ENCODE data around the gene SNCG. TPM values are rescaled to one million over a fixed set of nuclear protein-coding genes. Genes with fewer than 3 reads are reported as not detected.

SNCG gene
- total and polyA plus RNA-seq, 2 of the 8 experiments (the other 6 are each of a cell fraction or from before 2014, with no cell fraction given) = 4.4 to 12.2 TPM

- Histone ChIP-seq H4K8ac (ENCODE audit: extremely low read depth, insufficient read depth, low read length) (no peak overlapping the region), H2AFZ (ENCODE audit: low read length) (no peak overlapping the region), H3K9ac (replicated peaks in 1 of 4; ENCODE audit: extremely low read depth in 1 of 4, low read depth in 3 of 4, low read length in 3 of 4) (no peak overlapping the region), H4K20me1 (replicated peaks in 1 of 2; ENCODE audit: control insufficient read depth in 1 of 2, insufficient read depth in 2 of 2, low read length in 2 of 2) (no peaks in the 10 kb centered on the region), H2BK5ac (ENCODE audit: low read depth, low read length) (no peak overlapping the region), H2BK15ac (ENCODE audit: low read length) (0 out of 2 replicates have a peak overlapping the region, but pooled peaks have one; percentile 8), H4K91ac (replicated peaks; ENCODE audit: insufficient read length, low read length) (no peak overlapping the region), H3K36me3 (ENCODE audit: control insufficient read depth in 2 of 4, insufficient read depth in 4 of 4, low read length in 3 of 4) (no peaks in the 10 kb centered on the region), H2BK120ac (replicated peaks; ENCODE audit: low read depth, low read length) (no peak overlapping the region), H3K9me3 (ENCODE audit: insufficient read depth in 2 of 2, low read depth in 1 of 2, low read length in 1 of 2) (no peaks in the 10 kb centered on the region), H3K4me2 (ENCODE audit: insufficient read depth in 1 of 2, low read depth in 2 of 2, low read length in 2 of 2) (no peak overlapping the region), H3K56ac (replicated peaks; ENCODE audit: insufficient read length, low read depth, low read length) (no peak overlapping the region), H3K4ac (replicated peaks; ENCODE audit: insufficient read length, low read depth, low read length) (no peak overlapping the region), H3K79me1 (ENCODE audit: low read depth, low read length) (no peaks in the 10 kb centered on the region), H3K14ac (ENCODE audit: insufficient read length) (no peak overlapping the region), H3K18ac (ENCODE audit: extremely low read depth, low read length) (no peak overlapping the region), H3K23me2 (ENCODE audit: low read depth, low read length) (no peaks in the 10 kb centered on the region), H2BK12ac (ENCODE audit: low read depth, low read length) (no peak overlapping the region), H3K23ac (ENCODE audit: insufficient read length) (no peak overlapping the region), H3K4me1 (replicated peaks in 1 of 4; ENCODE audit: control insufficient read depth in 3 of 4, insufficient read depth in 4 of 4, low read length in 3 of 4) (peaks cover 3 to 31% (median 20%) of the 10 kb centered on the region in 4 experiments), H3K4me3 (ENCODE audit: extremely low read depth in 1 of 4, insufficient read depth in 2 of 4, low read depth in 3 of 4, low read length in 4 of 4) (no peak overlapping the region), H4K5ac (ENCODE audit: insufficient read length, low read depth, low read length) (no peak overlapping the region), H2AK5ac (ENCODE audit: low read depth, low read length) (no peak overlapping the region; the same call in 1 of the 2 replicates), H3K27ac (ENCODE audit: low read depth, low read length) (no peak overlapping the region), H2BK20ac (ENCODE audit: low read length) (no peak overlapping the region), H3K27me3 (replicated peaks in 1 of 4; ENCODE audit: control insufficient read depth in 3 of 4, extremely low read depth in 1 of 4, insufficient read depth in 3 of 4, low read length in 3 of 4) (no peaks in the 10 kb centered on the region; a peak in 2 of 7 replicates), H3K79me2 (ENCODE audit: control insufficient read depth in 1 of 2, insufficient read depth in 2 of 2, low read length in 2 of 2) (no peaks in the 10 kb centered on the region)
- CTCF ChIA-PET (ENCODE audit: partially characterized antibody) = interaction anchor here (3.5 to 22.5 kb wide), 2 partner anchors 12 to 18 kb away, joined by 25 to 975 read pairs; partner anchors contain the start of genes MMRN2 and SNCG
- no peak for TF ChIP-seq JUN (IDR thresholded peaks at IDR 0.05; ENCODE audit: low read depth, low read length)
- DNase-seq (ENCODE audit: low read depth in 1 of 2, low spot score in 2 of 2) (no peak), FAIRE-seq (no peak)
- 88% methylated on average over 2 of the region's 2 CpGs; no CpG with 5 or more reads in 1 of the 2 experiments for WGBS, 2 experiments (ENCODE audit: extremely low coverage in 1 of 2, insufficient coverage in 1 of 2, insufficient read length in 1 of 2, insufficient replicate concordance in 2 of 2, low coverage in 1 of 2, low lambda C conversion rate in 2 of 2, missing lambda C conversion rate in 1 of 2)
- POLR2A ChIA-PET (ENCODE audit: partially characterized antibody) = interaction anchor here (0.9 to 2.5 kb wide), 3 partner anchors 11 to 22 kb away, joined by 3 to 10 read pairs (median 5); no protein-coding TSS in a partner anchor
Observed at GRCh38 chr10:86964847-86965190, 6.4 kb downstream of the SNCG start.

All from H1 (cell line).